ENCODE data around the gene GRSF1.
"Not testable (repeated sequence)": the region's sequence is repeated elsewhere in the genome, so short reads cannot be mapped to it uniquely, and the experiment has no call there.

GRSF1 gene

GRCh38 chr4:70839589-70840093 lies at the start of gene GRSF1:
GRSF1 (minus strand) TSS chr4:70839890; CDS start chr4:70839827, 63 bp downstream.
- peak; percentile 80 for DNase-seq (ENCODE audit: low read depth, low spot score)

DNA sequence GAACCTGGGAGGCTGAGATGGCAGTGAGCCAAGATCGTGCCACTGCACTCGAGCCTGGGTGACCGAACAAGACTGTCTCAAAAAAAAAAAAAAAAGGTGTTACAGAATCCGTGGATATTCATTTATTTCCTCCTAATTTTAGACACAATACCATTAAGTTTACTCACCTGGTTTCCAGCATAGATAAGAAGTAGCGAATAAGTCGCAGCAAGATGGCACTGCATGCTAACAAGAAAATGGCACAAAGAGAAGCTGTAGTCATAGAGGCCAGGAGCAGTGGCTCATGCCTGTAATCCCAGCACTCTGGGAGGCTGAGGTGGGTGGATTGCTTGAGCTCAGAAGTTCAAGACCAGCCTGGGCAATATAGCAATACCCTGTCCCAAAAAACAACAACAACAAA lies 45.5 kb upstream of the GRSF1 start:
- DNase-seq (ENCODE audit: low read depth, low spot score) = no peak

- DNase-seq (ENCODE audit: low read depth, low spot score) = no peak
Observed at GRCh38 chr4:70880739-70881138, 41.0 kb upstream of the GRSF1 start.

DNA sequence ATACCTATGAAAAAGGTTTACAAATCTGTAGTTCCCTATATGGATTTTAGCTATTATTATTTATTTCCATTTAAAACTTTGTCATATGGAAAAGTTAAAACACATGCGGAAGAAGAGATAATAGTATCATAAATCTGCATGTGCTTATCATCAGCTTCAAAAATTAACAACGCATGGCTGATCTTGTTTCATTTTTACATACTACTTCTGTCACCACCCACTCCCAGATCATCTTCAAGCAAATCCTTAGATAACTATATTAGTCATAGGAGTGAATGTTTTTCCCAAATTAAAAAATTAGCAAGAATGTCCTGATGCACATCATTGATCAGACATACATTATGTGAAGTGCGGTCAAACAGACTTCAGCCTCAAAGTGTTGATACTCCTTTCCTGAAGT lies 37.9 kb upstream of the GRSF1 start:
- no peak for DNase-seq (ENCODE audit: low read depth, low spot score)

DNA sequence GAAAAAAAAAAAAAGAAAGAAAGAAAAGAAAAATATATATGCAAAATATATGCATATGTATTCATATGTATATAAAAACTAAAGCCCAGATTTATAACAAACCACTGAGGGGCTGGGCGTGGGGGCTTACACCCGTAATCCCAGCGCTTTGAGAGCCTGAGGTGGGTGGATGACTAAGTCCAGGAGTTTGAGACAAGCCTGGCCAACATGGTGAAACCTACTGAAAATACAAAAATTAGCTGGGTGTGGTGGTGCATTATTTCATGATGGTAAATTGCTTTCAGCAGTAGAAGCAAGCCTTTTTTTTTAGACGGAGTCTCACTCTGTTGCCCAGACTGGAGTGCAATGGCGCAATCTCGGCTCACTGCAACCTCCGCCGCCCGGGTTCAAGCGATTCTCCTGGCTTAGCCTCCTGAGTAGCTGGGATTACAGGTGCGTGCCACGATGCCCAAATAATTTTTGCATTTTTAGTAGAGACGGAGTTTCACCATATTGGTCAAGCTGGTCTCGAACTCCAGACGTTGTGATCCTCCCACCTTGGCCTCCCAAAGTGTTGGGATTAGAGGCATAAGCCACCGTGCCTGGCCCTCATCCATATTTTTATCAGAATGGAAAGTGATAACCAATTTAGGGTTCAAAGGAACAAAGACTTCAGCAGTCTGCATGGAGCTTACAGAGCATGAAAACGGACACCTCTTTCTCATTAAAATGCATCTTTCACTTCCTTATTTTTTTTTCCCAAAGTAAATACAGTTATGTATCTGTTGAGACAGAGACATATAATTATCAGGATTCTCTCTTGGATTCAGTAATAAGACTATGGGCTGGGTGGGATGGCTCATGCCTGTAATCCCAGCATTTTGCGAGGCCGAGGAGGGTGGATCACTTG lies 34.8 kb upstream of the GRSF1 start:
- DNase-seq (ENCODE audit: low read depth, low spot score) = no peak

DNA sequence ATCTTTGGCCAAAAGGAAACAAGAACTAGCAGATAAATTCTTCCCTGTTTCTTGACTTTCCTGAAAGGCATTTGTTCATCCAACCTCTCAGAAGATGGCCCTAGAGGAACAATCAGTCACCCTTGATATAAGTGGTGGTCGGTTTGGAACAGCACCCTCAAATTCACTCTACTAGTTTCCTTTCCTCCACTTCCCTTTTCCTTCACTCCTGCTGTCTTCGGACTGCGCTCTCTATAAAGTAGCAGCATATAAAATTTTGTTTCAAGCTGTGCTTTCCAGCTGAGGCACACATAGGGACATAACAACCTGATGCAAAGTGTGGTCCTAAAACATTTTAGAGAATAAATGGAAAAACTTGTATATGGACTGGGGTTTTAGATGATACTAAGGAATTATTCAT lies 33.5 kb upstream of the GRSF1 start:
- DNase-seq (ENCODE audit: low read depth, low spot score) = no peak

DNA sequence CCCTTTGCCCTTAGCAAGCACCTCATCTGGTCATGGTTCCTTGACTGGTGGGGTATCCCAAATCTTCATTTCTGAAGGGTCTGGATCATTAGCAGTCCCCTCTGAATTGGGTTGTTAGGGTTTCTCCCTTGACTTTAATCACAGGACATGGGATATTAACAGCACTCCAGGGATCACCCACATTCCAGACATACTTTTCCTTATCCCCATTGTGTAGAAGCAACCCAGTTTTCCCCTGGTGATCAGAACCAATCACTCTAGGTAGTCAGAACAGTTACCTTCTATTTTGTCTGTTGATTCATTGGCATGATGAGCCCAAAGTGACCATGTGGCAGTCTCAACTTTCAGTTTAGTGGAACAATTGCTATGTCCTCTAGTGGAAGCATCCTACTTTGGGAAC lies 29.1 kb upstream of the GRSF1 start:
- no peak for DNase-seq (ENCODE audit: low read depth, low spot score)

GRCh38 chr4:70863099-70863790 lies 23.6 kb upstream of the GRSF1 start:
- no peak for DNase-seq (ENCODE audit: low read depth, low spot score)

DNA sequence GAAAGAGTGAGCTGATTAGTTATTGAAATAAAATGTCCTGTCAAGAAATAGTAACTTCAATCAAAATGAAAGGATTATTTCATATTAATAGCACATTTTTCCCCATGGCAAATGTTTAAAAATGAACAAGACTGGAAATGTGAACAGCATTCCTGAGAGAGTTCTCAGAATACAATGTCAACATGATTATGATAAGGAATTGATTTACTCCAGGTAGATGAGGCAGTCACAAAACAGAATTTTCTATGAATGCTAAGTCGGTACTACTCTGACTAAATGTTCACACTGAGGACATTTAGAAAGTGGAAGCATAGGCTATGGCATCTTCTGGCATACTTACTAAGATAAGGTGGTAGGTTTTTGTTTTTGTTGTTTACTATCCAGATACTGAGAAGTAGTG lies 19.4 kb upstream of the GRSF1 start:
- DNase-seq (ENCODE audit: low read depth, low spot score) = no peak

GRCh38 chr4:70858454-70858853 lies 18.8 kb upstream of the GRSF1 start:
- DNase-seq (ENCODE audit: low read depth, low spot score) = no peak

DNA sequence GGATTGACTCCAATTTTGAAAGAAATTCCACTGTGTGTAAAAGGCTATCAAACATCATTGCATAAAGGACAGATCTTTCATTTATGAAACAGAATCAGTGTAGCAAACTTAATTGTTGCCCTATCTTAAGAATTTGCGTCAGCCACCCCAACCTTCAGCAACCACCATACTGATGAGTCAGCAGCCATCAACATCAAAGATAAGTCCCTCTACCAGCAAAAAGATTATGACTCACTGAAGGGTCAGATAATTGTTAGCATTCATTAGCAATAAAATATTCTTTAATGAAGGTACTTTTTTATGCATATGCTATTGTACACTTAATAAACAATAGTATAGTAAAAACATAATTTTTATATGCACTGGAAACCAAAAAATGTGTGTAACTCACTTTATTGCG lies 15.8 kb upstream of the GRSF1 start:
- no peak for DNase-seq (ENCODE audit: low read depth, low spot score)

GRCh38 chr4:70849291-70849690 lies 9.6 kb upstream of the GRSF1 start:
- no peak for DNase-seq (ENCODE audit: low read depth, low spot score)

GRCh38 chr4:70844180-70844579 lies 4.5 kb upstream of the GRSF1 start:
- no peak for DNase-seq (ENCODE audit: low read depth, low spot score)

- DNase-seq (ENCODE audit: low read depth, low spot score) = no peak
Observed at GRCh38 chr4:70842761-70843435, 3.2 kb upstream of the GRSF1 start.

GRCh38 chr4:70841951-70842350 lies 2.3 kb upstream of the GRSF1 start:
- no peak for DNase-seq (ENCODE audit: low read depth, low spot score)

DNA sequence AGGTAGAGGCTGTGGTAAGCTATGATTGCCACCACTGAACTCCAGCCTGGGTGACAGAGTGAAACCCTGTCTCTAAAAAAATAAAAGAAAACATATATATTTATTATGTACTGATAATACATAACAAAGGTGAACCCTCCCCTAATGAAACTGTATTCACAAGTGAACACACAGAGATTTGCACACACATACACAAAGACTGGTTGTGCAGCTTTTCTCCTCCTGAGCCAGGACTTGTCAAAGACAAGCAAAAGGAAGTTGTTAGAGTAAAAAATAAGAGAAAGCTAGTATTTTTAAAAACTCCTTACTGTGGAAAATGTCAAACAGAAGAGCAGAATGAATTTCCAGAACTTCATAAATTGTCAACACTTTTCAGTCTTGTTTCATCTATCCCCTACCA lies 1.5 kb upstream of the GRSF1 start:
- no peak for DNase-seq (ENCODE audit: low read depth, low spot score)

GRCh38 chr4:70840631-70841030 lies 941 bp upstream of the GRSF1 start:
- not testable (repeated sequence) for DNase-seq (ENCODE audit: low read depth, low spot score)

DNA sequence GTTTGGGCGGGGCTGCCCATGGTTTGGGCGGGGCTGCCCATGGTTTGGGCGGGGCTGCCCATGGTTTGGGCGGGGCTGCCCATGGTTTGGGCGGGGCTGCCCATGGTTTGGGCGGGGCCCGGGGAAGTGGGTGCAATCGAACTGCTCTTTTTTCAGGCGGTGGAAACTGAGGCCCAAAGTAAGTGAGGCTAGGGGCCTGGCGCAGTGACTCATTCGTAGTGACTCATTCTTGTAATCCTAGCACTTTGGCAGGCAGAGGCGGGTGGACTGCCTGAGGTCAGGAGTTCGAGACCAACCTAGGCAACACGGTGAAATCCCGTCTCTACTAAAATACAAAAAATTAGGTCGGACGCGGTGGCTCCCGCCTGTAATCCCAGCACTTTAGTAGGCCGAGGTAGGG lies 447 bp upstream of the GRSF1 start:
- not testable (repeated sequence) for DNase-seq (ENCODE audit: low read depth, low spot score)

DNA sequence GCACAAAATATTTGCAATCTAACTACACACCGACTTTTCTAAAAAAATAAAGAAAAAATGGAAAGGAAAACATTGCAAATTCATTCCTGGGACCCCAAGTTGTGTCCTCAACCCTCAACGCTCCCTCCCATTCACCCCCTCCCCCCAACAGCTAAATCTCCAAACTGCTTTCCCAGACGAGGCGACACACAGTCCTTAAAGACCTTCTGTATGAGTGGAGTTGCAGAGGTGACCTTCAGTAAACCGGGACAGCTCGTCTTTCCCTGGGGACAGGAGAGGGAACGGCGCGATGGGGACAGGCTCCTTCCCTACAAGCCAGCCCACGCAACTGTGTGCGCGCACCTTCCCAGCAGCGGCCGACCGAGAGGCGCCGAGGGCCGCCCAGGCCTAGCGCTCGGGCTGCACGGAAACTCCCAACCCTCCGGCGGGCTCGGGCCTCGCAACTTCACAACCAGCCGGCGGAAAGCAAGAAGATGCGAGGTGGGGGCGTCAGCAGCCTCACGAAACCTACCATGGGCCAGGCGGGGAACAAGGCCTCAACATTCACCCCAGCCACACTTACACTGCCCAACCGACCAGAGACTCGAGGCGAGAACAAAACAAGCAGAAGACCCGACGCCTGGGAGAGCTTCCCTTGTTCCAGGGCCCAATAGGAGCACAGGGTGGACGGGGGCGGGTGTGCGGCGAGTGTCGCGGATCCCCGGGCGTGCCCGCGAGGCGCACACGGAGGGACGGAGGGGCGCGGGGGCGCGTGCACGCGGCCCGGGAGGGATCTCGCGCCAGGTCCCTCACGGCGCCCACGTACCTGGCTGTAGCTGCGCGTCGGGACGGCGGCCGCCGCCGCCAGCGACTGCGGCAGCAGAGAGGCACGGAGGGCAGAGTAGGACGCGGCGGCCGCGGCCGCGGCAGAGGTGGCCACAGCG lies 763 bp downstream of the GRSF1 start:
- DNase-seq (ENCODE audit: low read depth, low spot score) = no peak

DNA sequence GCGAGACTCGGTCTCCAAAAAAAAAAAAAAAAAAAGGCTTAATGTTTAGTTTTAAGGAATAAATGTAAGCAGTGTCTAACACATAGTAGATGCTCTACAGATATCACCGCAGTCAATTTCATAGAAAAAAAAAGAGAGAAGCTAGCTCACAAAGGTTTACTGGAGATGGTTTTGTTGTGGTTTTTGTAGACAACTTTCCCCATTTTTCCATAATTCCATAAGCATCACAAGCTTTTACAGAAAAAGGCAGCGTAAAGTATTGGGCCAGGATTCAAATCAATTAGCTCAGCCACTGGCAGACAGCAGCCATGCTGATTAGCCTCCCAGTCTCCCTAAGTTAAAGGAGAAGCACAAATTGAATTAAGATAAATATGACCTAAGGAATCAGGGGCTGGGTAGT lies 1.5 kb downstream of the GRSF1 start:
- no peak for DNase-seq (ENCODE audit: low read depth, low spot score)

- DNase-seq (ENCODE audit: low read depth, low spot score) = no peak
Observed at GRCh38 chr4:70836081-70836480, 3.6 kb downstream of the GRSF1 start.
